MM.1S (cell line): Measurements from ENCODE around the gene RNF182.

ENCODE experiments used
- EZH2 ChIP-seq: fragments of 300-600 bp; sonication (generic); optimal IDR thresholded peaks from 2 replicates; pipeline ENCODE3; 2017; ENCODE audit warnings: low read depth, mild to moderate bottlenecking, antibody characterized with exemption, low read length, mixed read lengths
- EZH2phosphoT487 ChIP-seq: fragments of 300-600 bp; sonication (generic); IDR thresholded peaks from 2 replicates; pipeline ENCODE4 v1.6.1; 2018; ENCODE audit warnings: antibody characterized with exemption, low read length

- no peak for TF ChIP-seq EZH2
- no peak for TF ChIP-seq EZH2phosphoT487
Measured at GRCh38 chr6:13877051-13877450, 47.7 kb upstream of the RNF182 start.
